ENCODE measurements around the gene SLC46A1. TPM values are rescaled to one million over a fixed set of nuclear protein-coding genes. Genes with fewer than 3 reads are reported as not detected.

SLC46A1 gene
- total and polyA plus RNA-seq, 2 experiments from 2014 or later: 3.3 to 12.5 TPM

DNA sequence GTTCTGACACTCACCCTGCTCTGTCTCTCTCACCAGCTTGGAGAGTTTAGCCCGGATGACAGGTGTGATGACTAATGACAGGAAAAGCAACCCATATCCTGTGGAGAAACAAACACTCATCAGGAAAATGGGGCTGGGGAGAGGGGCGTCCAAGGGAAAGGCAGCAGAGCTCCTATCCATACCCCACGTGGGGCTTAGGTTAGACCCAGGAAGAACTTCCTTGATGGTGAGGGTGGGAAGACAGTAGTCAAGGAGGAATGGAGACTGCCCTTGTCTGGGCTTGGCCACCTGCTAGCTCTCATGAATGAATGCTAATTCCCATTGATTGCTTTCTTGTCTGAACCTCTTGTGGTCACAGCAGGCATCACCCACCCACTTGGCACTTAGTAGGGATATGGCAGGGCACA lies 3.8 kb downstream of the SLC46A1 start:
- peak overlapping the region; percentile 23; the same call in 1 of the 2 replicates for H3K4me3 ChIP-seq
- H3K27me3 ChIP-seq (ENCODE audit: insufficient read depth): peaks cover 16% of the 10 kb centered on the region
- H4K20me1 ChIP-seq (replicated peaks; ENCODE audit: insufficient read depth): no peaks in the 10 kb centered on the region
- H3K36me3 ChIP-seq (ENCODE audit: insufficient read depth): no peaks in the 10 kb centered on the region
- no peak overlapping the region for H3K27ac ChIP-seq (ENCODE audit: low read depth)
- H3K27me3 Mint-ChIP-seq (ENCODE audit: insufficient read depth, low read depth, poor library complexity): peaks cover 29% of the 10 kb centered on the region
- H3K4me1 Mint-ChIP-seq: peaks cover 52% of the 10 kb centered on the region
- H2AFZ ChIP-seq: no peak overlapping the region
- H3K27ac Mint-ChIP-seq: no peak overlapping the region
- H3K79me2 ChIP-seq (replicated peaks; ENCODE audit: insufficient read depth): no peaks in the 10 kb centered on the region
- peaks cover 50% of the 10 kb centered on the region for H3K4me1 ChIP-seq (ENCODE audit: insufficient read depth)
- H3K9me2 ChIP-seq (ENCODE audit: insufficient read depth): no peaks in the 10 kb centered on the region
- peak; percentile 66 for DNase-seq (ENCODE audit: low spot score)
- TF ChIP-seq ZNF331 (CRISPR knock-in tag; IDR thresholded peaks at IDR 0.05; ENCODE audit: low read depth) (no peak), STAT1 (IDR thresholded peaks at IDR 0.05; ENCODE audit: unreplicated experiment) (no peak), JUNB (IDR thresholded peaks at IDR 0.05; ENCODE audit: unreplicated experiment) (no peak), NANOG (IDR thresholded peaks at IDR 0.05; ENCODE audit: borderline replicate concordance) (peak; percentile 93), REST (IDR thresholded peaks at IDR 0.05; ENCODE audit: unreplicated experiment) (no peak)
- TF ChIP-seq, protein P1, sequence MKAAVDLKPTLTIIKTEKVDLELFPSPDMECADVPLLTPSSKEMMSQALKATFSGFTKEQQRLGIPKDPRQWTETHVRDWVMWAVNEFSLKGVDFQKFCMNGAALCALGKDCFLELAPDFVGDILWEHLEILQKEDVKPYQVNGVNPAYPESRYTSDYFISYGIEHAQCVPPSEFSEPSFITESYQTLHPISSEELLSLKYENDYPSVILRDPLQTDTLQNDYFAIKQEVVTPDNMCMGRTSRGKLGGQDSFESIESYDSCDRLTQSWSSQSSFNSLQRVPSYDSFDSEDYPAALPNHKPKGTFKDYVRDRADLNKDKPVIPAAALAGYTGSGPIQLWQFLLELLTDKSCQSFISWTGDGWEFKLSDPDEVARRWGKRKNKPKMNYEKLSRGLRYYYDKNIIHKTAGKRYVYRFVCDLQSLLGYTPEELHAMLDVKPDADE (IDR thresholded peaks at IDR 0.05): no peak
- H3F3A ChIP-seq (replicated peaks; ENCODE audit: low read depth): 0 out of 2 replicates have a peak, but pooled peaks cover 7% of the 10 kb centered on the region
- H3K4me2 ChIP-seq: peak overlapping the region; percentile 92
- peaks cover 16% of the 10 kb centered on the region for H3K36me3 Mint-ChIP-seq (ENCODE audit: low read depth)
- H3K9me3 Mint-ChIP-seq: no peaks in the 10 kb centered on the region
- ATAC-seq: peak; percentile 47
- no peak overlapping the region; the same call in 2 of the 3 replicates for H3K4me3 Mint-ChIP-seq

- Mint-ChIP-seq H3K4me1 (peaks cover 43% of the 10 kb centered on the region), H3K9me3 (no peaks in the 10 kb centered on the region), H3K27me3 (ENCODE audit: insufficient read depth, low read depth, poor library complexity) (peaks cover 20% of the 10 kb centered on the region), H3K4me3 (no peak overlapping the region), H3K36me3 (ENCODE audit: low read depth) (peaks cover 16% of the 10 kb centered on the region), H3K27ac (no peak overlapping the region)
- H4K20me1 ChIP-seq (replicated peaks; ENCODE audit: insufficient read depth): no peaks in the 10 kb centered on the region
- DNase-seq (ENCODE audit: low spot score): no peak
- no peaks in the 10 kb centered on the region for H3K36me3 ChIP-seq (ENCODE audit: insufficient read depth)
- H3K27me3 ChIP-seq (ENCODE audit: insufficient read depth): peaks cover 14% of the 10 kb centered on the region
- ATAC-seq: no peak
- H2AFZ ChIP-seq: no peak overlapping the region
- no peak overlapping the region for H3K27ac ChIP-seq (ENCODE audit: low read depth)
- H3K79me2 ChIP-seq (replicated peaks; ENCODE audit: insufficient read depth): no peaks in the 10 kb centered on the region
- peaks cover 33% of the 10 kb centered on the region for H3K4me1 ChIP-seq (ENCODE audit: insufficient read depth)
- H3K9me2 ChIP-seq (ENCODE audit: insufficient read depth): no peaks in the 10 kb centered on the region
- H3K4me2 ChIP-seq: no peak overlapping the region
- no peak overlapping the region for H3K4me3 ChIP-seq
- H3F3A ChIP-seq (replicated peaks; ENCODE audit: low read depth): no peaks in the 10 kb centered on the region
- TF ChIP-seq, protein P1 (IDR thresholded peaks at IDR 0.05): no peak
- TF ChIP-seq CREB1 (CRISPR knock-in tag; IDR thresholded peaks at IDR 0.05; ENCODE audit: low read depth) (no peak), JUNB (IDR thresholded peaks at IDR 0.05; ENCODE audit: unreplicated experiment) (no peak), EZH2phosphoT487 (IDR thresholded peaks at IDR 0.05; ENCODE audit: unreplicated experiment) (no peak), STAT1 (IDR thresholded peaks at IDR 0.05; ENCODE audit: unreplicated experiment) (no peak)
These were observed 6.2 kb downstream of the SLC46A1 start for GRCh38 chr17:28399808-28400207.

Measured in GM23338 (cell line).